HG02970 (cell line): ENCODE results near the gene RBM47.
"Not testable (repeated sequence)": the region's sequence is repeated elsewhere in the genome, so short reads cannot be mapped to it uniquely, and the experiment has no call there.

Source experiments
- ATAC-seq: cut with Tn5 transposase; IDR thresholded peaks from one replicate; pipeline ENCODE4 v1.9.1; 2021; ENCODE audit warnings: mild to moderate bottlenecking, moderate library complexity, moderate number of reproducible peaks; ENCODE audit not compliant: unreplicated experiment, low FRiP score

RBM47 gene

DNA sequence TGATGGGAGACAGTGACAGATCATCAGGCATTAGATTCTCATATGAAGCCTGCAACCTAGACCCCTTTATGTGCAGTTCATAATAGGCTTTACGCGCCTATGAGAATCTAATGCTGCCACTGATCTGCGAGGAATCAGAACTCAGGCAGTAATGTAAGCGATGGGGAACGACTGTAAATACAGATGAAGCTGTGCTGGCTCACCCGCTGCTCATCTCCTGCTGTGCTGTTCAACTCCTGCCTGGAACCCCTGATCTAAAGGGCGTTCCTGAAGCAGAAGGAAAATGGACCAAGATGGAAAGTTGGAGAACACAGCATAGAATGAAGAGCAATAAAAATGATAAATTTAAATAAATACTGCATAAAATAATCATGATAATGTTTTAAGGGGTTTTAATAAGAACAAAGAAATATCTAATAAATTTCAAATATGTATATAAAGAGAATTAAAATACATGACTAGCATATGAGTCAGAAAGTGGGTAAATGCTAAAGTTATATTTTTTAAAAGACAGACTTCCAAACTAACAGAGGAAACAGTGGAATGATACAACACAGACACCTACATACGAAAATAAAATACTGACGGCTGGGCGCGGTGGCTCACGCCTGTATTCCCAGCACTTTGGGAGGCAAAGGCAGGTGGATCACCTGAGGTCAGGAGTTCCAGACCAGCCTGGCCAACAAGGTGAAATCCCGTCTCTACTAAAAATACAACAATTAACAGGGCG lies 59.2 kb downstream of the RBM47 start:
- no peak for ATAC-seq

DNA sequence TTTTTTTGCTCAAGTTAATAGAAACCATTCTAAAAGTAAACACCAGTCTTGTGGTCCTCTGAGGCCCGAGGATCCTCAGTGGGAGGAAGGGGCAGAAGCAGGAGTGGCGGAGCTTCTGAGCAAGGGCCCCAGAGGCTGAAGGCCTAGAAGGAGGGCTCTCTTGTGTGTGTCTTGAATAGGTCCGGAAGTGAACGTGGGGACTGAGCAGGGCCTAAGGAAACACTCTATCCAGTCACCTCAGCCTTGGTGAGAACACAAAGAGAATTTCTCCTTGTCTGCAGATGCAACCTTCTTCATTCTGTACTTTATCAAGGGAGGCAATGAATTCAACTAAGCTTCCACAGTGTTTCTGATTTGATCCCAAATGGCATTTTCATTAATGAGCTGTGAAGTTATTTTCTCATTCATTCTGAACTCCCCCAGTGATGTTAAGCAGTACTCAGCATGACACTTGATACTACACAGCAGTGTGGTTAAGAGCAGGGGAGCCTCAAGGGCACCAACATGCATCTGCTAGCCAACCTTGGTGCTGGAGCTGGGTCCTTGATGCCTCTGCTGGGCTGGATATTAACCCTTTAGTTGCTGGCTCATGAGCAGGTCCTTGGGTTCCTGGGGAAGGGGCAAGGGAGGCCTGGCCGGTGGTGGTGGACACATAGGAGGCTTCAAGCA lies 64.7 kb downstream of the RBM47 start:
- no peak for ATAC-seq

DNA sequence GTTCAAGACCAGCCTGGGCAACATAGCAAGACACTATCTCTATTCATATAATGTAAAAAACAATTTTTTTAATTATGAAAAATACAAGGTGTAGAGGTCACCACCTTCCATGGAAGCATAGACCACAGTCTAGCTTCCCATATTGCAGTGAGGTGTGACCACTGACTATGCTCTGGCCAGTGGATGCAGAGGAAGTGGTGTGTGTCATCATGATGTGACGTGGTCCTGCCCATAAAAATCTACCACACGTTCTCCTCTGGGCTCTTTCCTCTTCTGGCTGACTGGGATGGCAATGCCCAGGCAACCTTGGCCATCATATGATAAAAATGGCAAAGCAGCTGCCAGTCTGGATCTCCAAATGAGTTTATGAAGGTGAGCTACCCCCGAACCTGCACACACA lies 65.7 kb downstream of the RBM47 start:
- no peak for ATAC-seq

DNA sequence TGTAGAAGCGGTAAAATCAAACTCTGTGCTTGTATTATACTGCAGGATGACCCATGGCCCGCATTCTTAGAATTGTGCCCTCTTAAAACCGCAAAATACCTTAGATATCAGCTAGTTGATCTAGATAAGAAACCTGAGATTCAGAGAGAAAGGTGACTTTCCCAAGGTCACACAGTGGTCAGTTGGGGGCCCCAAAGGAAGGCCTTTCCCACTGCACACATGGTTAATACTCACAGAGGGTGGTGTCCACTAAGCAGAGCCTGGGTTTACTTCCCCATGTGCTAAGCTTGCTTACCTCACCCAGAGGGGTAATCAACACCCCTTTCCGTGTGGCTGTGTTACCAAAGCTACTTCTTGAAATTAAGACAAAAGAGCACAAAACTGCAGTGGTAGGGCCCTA lies 66.3 kb downstream of the RBM47 start:
- ATAC-seq: no peak

DNA sequence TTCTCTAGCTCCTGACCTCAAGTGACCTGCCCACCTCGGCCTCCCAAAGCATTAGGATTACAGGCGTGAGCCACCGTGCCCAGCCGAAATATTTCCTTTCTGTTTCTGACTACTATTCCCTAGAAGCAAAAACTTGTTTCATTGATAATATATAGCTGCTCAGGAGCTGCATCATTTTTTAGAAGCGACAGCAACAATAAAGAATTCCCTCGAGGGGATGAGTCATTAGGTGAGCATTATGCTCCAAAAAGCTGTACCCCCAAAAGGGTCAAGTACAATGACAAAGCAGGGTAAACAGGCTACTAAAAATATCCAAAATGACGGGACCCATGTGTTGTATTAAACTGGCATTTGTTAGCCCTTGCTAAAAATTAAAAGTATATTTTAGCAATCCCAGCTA lies 67.0 kb downstream of the RBM47 start:
- ATAC-seq: no peak

DNA sequence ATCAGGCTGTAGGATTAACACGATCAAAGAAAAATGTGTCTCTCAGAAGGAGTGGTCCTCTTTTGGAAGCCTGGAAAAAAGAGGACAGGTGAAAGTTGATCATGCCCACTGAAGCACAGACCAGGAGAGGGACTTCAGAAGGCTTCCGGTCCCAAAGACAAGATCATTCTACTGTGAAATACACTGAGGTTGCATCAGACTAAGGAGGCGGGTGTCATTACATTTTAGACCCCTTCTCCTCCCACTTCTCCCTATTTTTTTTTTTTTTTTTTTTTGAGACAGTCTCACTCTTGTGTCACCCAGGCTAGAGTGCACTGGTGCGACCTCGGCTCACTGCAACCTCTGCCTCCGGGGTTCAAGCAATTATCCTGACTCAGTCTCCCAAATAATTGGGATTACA lies 67.5 kb downstream of the RBM47 start:
- ATAC-seq: no peak

DNA sequence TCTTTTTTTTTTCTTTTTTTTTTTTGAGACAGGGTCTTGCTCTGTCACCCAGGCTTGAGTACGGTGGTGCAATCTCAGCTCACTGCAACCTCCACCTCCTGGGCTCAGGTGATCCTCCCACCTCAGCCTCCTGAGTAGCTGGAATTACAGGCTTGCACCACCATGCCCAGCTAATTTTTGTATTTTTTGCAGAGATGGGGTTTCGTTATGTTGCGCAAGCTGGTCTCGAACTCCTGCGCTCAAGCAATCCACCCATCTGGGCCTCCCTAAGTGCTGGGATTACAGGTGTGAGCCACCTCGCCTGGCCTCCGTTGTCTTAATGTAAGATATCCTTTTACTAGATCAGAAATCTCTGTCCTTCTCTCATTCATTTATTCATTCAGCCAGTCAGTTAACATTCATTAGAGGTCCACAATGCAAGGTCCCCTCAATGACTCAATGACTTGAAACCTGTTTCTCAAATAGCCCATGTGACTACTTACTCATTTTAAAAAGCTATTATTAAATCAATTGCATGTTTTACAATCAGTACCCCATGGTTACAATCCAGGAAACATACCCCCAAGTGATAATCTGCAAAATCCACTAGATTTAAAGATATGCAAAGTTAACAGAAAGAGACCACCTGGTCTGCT lies 68.0 kb downstream of the RBM47 start:
- not testable (repeated sequence) for ATAC-seq

DNA sequence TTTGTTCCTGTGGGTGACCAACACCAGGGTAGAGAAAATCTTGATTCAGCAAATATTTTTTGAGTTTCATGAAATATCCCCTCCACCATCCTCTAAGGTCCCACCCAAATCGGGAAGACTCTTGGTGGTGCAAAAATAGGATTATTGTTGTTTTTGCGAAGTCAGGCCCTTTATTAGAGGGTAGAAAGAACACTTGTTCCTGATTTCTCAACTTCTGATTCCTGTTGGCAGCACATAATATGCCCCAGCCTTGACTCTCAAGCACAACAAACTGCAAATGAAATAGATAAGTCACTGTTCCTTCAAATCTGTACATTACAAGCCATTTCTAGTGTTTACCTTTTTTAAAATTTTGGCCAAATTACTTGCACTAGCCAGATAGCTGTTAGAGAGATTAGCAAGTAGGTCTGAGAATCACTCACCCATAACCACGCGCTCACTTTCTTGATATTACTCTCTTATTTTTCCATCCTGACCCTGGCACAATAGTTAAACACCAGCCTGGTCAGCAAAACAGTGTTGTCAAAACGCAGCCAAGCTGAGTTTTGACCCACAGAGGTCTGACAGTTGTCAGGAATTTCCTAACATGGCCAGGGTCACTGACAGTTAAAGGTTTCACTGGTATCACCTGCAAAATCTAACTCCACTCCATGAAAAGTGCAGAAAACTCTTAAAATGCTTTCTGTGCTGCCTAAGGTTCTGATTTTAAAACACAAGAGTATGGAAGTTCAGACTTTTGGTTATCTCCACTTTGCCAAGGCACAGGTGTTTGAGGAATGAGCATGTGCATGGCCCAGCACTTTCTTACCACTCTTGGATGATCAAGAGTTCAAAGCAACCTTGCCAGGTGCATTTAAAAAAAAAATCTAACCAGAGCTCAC lies 69.8 kb downstream of the RBM47 start:
- ATAC-seq: no peak

DNA sequence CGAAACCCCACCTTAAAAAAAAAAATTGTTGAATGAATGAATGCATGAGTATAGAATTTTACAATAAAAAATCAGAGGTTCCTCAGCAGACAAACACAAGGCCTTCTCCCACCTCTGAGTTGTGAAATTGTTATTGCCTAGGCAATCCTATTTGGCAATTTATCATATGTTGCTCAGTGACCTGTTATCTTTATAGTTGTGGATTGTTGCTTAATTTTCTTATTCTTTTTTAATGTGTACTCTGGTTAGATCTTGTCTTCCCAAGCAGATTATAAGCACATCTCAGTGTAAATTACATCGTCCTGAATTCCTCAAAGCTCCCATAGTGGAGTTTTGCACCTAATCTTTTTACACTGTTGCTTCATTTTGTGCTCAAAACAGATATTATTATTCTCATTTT lies 71.9 kb downstream of the RBM47 start:
- no peak for ATAC-seq

DNA sequence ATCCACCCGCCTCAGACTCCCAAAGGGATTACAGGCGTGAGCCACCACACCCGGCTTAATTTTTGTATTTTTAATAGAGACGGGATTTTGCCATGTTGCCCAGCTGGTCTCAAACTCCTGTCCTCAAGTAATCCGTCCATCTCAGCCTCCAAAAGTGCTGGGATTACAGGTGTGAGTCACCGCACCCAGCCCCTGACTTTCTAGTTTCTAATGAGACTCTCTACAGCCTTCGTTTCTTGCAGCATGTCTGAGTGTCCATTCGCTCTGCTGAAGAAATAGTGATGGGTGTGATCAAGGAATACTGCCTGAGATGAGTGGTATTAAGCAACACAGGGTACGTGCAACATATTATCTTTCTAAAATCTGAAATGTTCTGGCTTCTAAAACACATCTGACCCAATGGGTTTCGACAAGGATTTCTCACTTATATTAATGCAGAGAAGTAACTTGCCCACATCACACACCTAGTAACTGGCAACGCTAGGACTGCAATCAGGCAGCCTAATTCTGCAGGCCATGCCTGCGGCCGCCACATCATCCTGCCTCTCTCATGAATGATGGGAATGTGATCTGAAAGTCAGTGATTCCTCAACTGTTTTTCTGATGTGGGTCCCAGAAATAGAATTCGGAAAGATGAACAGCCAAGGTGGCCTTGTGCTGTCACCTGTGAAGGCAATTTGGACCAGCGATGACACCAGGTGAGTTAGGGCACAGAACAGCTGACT lies 74.3 kb downstream of the RBM47 start:
- ATAC-seq: no peak

DNA sequence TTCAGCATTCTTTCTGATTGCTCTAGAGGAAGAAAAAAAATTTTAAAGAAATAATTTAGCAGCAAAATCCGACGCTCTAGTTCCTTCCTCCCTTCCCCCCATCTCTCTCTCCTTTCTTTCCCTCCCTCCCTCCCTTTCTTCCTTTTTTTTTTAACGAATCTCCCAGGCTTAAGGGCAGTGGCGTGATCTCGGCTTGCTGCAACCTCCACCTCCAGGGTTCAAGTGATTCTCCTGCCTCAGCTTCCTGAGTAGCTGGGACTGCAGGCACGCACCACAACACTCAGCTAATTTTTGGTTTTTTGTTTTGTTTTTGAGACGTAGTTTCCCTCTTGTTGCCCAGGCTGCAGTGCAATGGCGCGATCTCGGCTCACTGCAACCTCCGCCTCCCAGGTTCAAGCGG lies 75.0 kb downstream of the RBM47 start:
- ATAC-seq: not testable (repeated sequence)

DNA sequence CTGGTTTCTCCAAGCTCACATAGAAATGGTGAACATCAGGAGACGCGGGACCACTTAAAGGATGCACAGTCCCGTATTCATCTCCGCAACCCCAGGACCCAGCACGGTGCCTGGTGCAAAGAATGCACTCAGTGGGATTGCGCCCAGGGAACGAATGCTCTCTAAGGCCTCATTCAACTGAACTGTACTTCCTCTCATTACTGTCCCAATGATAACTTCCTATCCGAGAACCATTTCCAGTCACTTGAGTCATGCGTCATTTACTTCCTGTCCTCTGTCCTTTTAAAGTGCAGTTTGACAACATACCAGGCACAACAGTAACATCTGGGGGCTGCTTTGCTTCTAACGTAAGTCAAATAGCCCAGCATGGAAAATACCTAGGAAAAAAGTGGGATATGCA lies 75.7 kb downstream of the RBM47 start:
- no peak for ATAC-seq

DNA sequence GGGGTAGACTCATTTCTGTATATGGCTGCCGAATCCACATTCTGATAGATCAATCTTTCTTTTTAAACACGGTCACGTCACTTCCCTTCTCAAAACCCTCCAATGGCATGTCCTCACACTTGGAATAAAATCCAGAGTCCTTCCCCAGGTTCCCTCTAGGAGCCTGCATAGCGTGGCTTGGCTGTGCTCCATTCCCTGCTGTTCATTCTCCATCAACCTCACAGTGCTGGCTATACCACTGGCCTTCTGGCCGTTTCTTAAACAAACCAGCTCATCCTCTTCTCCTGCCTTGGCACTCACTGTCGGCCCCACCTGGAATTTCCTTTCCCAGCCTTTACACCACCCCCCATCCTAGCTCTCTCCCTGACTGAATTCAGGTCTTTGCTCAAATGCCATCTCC lies 77.1 kb downstream of the RBM47 start:
- no peak for ATAC-seq

DNA sequence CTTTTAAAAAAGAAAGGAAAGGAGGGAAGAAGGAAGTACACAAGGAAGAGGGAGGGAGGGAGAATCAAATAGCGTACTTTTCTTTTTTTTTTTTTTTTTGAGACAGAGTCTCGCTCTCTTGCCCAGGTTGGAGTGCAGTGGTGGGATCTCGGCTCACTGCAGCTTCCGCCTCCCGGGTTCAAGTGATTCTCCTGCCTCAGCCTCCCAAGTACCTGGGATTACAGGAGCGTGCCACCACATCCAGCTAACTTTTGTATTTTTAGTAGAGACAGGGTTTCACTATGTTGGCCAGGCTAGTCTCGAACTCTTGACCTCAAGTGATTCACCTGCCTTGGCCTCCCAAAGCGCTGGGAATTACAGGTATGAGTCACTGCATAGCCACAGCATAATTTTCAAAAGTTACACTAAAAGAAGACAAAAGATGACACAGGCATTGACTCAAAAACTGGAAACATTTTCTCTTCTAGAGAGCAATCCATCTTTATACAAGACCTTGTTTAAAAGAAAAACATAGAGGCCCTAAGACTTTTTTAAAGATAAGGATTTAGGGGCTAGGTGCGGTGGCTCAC lies 78.0 kb downstream of the RBM47 start:
- ATAC-seq: not testable (repeated sequence)

DNA sequence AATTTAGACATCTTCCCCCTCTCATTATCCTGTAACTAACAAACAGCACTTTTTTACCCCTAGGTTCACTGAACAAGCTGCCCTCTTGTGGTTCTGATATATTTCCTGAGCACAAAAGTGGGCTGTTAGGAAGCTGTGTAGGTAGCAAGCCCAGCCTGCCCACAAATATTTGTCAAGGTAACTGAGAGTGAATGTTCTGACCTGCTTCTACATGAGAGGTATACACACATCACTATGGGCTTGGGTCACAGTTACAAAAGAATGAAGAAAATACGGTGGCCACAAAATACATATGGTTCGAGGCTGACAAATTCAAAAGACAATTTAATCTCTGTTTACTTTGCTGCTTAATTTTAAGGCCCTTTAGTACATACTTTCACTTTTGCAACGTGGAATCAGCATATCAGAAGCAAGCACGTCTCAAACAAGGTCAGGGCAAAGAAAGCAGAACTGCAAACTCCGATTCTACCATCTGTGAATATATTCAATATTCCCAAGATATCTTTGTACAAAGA lies 78.7 kb downstream of the RBM47 start:
- ATAC-seq: peak; percentile 51

DNA sequence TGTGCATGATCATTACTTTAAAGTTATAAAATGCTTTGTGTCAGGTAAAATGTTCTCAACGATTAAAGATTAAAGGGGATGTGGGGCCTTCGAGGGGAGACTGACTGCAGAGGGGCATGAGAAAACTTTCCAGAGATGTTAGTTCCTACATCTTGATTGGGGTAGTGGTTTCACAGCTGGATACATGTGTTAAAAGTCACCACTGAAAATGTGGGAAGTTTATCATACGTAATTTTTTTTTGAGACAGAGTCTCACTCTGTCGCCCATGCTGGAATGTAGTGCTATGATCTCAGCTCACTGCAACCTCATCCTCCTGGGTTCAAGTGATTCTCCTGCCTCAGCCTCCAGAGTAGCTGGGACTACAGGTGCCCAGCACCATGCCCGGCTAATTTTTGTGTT lies 79.5 kb downstream of the RBM47 start:
- no peak for ATAC-seq

DNA sequence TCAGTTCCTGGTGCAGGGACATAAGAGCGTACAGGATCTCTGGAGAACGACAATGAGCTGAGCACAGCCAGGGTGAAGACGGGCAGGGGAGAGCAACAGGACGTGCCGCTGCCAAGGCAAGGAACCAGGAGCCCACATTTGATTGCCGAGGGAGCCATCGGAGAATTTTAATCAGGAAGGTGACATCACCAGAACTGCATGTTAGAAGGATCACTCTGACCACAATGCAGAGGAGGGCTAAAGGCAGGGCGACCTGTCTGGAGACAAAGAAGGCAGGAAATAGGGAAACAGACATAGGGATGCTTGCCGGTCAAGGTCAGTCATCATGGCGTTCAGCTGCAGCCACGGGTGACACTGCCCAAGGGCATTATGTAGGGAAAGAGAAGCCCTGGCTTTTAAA lies 81.4 kb downstream of the RBM47 start:
- no peak for ATAC-seq

DNA sequence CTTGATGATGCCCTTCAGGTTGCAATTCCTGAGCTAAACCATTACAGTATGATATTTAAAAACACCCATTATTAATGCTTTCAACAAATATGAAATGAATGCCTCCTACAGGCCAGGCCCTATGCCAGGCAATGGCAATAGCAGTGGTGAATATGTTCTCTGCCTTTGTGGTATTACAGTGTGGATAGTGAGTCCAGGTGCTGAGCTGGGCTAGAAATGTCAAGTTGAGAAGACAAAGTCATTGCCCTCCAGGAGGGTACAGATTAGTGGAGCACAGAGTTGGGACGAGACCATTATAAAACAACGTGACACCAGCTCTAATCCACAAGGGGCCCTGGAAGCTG lies 81.9 kb downstream of the RBM47 start:
- ATAC-seq: no peak

DNA sequence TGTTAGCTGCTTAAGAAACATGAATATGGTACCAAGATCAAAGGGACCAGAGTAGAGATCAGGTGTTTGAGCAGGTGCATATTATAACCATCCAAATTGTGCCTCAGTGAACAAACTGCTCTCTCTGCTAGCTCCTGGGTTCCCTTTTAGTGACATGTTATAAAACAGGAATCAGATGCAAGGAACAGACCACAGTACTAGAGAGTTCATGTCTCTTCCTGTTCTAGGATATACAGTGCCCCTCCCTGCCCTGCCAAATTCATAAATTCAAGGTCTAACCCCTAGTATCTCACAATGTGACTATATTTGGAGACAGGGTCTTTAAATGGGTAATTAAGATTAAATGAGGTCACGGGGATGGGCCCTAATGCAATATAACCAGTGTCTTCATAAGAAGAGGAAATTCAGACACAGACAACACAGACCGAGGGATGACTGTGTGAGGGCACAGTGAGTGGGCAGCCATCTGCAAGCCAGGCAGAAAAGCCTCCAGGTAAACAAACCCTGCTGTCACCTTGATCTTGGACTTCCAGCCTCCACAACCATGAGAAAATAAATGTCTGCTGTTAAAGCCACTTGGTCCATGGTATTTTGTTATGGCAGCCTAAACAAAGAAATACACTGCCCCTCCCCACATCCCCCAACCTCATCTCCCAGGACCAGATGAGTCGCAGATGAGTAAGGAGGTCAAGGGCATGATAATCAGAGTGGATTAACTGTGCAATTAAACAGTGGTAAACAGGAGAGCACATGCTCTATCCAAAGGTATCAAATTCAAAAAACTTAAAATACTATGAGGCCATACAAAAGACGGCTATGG lies 82.5 kb downstream of the RBM47 start:
- no peak for ATAC-seq
